GM12891 (cell line): Measurements from ENCODE around the gene EXOC3L2.

Experiments
- POLR2A ChIP-seq: IDR thresholded peaks from 2 replicates; pipeline ENCODE4 v1.6.1; 2011; ENCODE audit warnings: low read depth, low read length, control low read depth
- POLR2AphosphoS5 ChIP-seq: IDR thresholded peaks from 2 replicates; pipeline ENCODE4 v1.6.1; 2011; ENCODE audit warnings: low read depth, low read length, control low read depth
- POU2F2 ChIP-seq: IDR thresholded peaks from 2 replicates; pipeline ENCODE4 v1.6.1; 2011; ENCODE audit warnings: low read depth, mild to moderate bottlenecking, control low read depth, low read length, moderate library complexity
- SPI1 ChIP-seq: IDR thresholded peaks from 2 replicates; pipeline ENCODE4 v1.6.1; 2011; ENCODE audit warnings: low read depth, low read length, control low read depth
- TAF1 ChIP-seq: IDR thresholded peaks from 2 replicates; pipeline ENCODE4 v1.6.1; 2011; ENCODE audit warnings: low read depth, low read length, control low read depth

- TF ChIP-seq POLR2A (no peak), POLR2AphosphoS5 (no peak), SPI1 (no peak), POU2F2 (no peak), TAF1 (no peak)
Observed at GRCh38 chr19:45254044-45254531, 8.9 kb upstream of the EXOC3L2 start.
